ENCODE data around the gene GLIS1. TPM values are rescaled to one million over a fixed set of nuclear protein-coding genes. Genes with fewer than 3 reads are reported as not detected.
A peak's percentile ranks its signal among the peaks of the same experiment; 100 is the strongest.
"Not testable (repeated sequence)": the region's sequence is repeated elsewhere in the genome, so short reads cannot be mapped to it uniquely, and the experiment has no call there.

Gene GLIS1
- total RNA-seq, 1 experiment from 2014 or later = 1.7 TPM

GRCh38 chr1:53763461-53763860 lies 24.5 kb upstream of the GLIS1 start:
- Histone ChIP-seq H3K4me2 (ENCODE audit: low read length) (no peak overlapping the region), H3K9ac (ENCODE audit: low read length) (no peak overlapping the region), H3K4me3 (ENCODE audit: low read length) (no peak overlapping the region), H3K4me1 (ENCODE audit: insufficient read depth, low read length) (no peaks in the 10 kb centered on the region), H3K27me3 (ENCODE audit: low read length) (no peaks in the 10 kb centered on the region), H3K9me3 (ENCODE audit: low read length) (no peaks in the 10 kb centered on the region), H3K79me2 (ENCODE audit: low read length) (no peaks in the 10 kb centered on the region), H3K27ac (ENCODE audit: low read length) (no peak overlapping the region), H2AFZ (ENCODE audit: low read length) (no peak overlapping the region), H3K9me2 (replicated peaks; ENCODE audit: low read length) (no peaks in the 10 kb centered on the region), H3K36me3 (ENCODE audit: low read depth, low read length) (peaks cover 23% of the 10 kb centered on the region), H4K20me1 (ENCODE audit: low read length) (no peaks in the 10 kb centered on the region), H3F3A (ENCODE audit: low read length, unreplicated experiment) (no peaks in the 10 kb centered on the region)
- CTCF ChIA-PET = no interaction called here
- ATAC-seq = no peak
- no peak for DNase-seq
- no TSS peak for BruUV-seq (replicated peaks)
- intact Hi-C loops (cut with micrococcal nuclease) = no loop called here
- TF ChIP-seq EZH2 (IDR thresholded peaks at IDR 0.05; ENCODE audit: low read length, unreplicated experiment) (no peak), CTCF (conservative IDR thresholded peaks at IDR 0.05; ENCODE audit: low read depth, low read length) (0 out of 2 replicates have a peak, but pooled peaks have one; percentile 16), EZH2phosphoT487 (IDR thresholded peaks at IDR 0.05; ENCODE audit: borderline replicate concordance, low read length) (no peak)
- POLR2A ChIA-PET (ENCODE audit: unreplicated experiment) = no interaction called here

GRCh38 chr1:53760497-53760896 lies 21.5 kb upstream of the GLIS1 start:
- H3K4me1 ChIP-seq (ENCODE audit: insufficient read depth, low read length); H3K27me3 ChIP-seq (ENCODE audit: low read length); POLR2A ChIA-PET (ENCODE audit: unreplicated experiment); CTCF ChIA-PET; H3K9me2 ChIP-seq (replicated peaks; ENCODE audit: low read length); H3K4me2 ChIP-seq (ENCODE audit: low read length); H3K36me3 ChIP-seq (ENCODE audit: low read depth, low read length); H3F3A ChIP-seq (ENCODE audit: low read length, unreplicated experiment); H2AFZ ChIP-seq (ENCODE audit: low read length); ATAC-seq; H4K20me1 ChIP-seq (ENCODE audit: low read length); H3K27ac ChIP-seq (ENCODE audit: low read length); DNase-seq; BruUV-seq (replicated peaks); H3K4me3 ChIP-seq (ENCODE audit: low read length); H3K79me2 ChIP-seq (ENCODE audit: low read length); H3K9ac ChIP-seq (ENCODE audit: low read length); intact Hi-C loops (cut with micrococcal nuclease); H3K9me3 ChIP-seq (ENCODE audit: low read length): not testable (repeated sequence)

GRCh38 chr1:53755874-53756273 lies 16.9 kb upstream of the GLIS1 start:
- Histone ChIP-seq H3K36me3 (ENCODE audit: low read depth, low read length) (no peaks in the 10 kb centered on the region), H3K9ac (ENCODE audit: low read length) (no peak overlapping the region), H2AFZ (ENCODE audit: low read length) (no peak overlapping the region), H3K27me3 (ENCODE audit: low read length) (no peaks in the 10 kb centered on the region), H3K4me2 (ENCODE audit: low read length) (no peak overlapping the region), H3K4me1 (ENCODE audit: insufficient read depth, low read length) (no peaks in the 10 kb centered on the region), H3K79me2 (ENCODE audit: low read length) (no peaks in the 10 kb centered on the region), H3F3A (ENCODE audit: low read length, unreplicated experiment) (no peaks in the 10 kb centered on the region), H3K4me3 (ENCODE audit: low read length) (no peak overlapping the region), H4K20me1 (ENCODE audit: low read length) (no peaks in the 10 kb centered on the region), H3K27ac (ENCODE audit: low read length) (no peak overlapping the region), H3K9me2 (replicated peaks; ENCODE audit: low read length) (no peaks in the 10 kb centered on the region), H3K9me3 (ENCODE audit: low read length) (no peaks in the 10 kb centered on the region)
- ChIA-PET CTCF (no interaction called here), POLR2A (ENCODE audit: unreplicated experiment) (no interaction called here)
- intact Hi-C loops (cut with micrococcal nuclease) = loop anchor here (2.0 kb wide), 1 partner anchor 73 kb away; no protein-coding TSS in a partner anchor
- ATAC-seq = no peak
- no TSS peak for BruUV-seq (replicated peaks)
- TF ChIP-seq EZH2 (IDR thresholded peaks at IDR 0.05; ENCODE audit: low read length, unreplicated experiment) (no peak), CTCF (conservative IDR thresholded peaks at IDR 0.05; ENCODE audit: low read depth, low read length) (no peak)
- no peak for DNase-seq
